RWPE2 (cell line): ENCODE measurements around the gene WDR70.
"Not testable (repeated sequence)": the region's sequence is repeated elsewhere in the genome, so short reads cannot be mapped to it uniquely, and the experiment has no call there.

Source experiments
- ATAC-seq: fragments of 200-7000 bp; cut with Tn5 transposase; 3 replicates; pipeline ENCODE4 v1.9.1; 2021; ENCODE audit warnings: low read depth
- DNase-seq: peaks from one replicate; pipeline ENCODE4 v3.0.0-alpha.2; 2020; ENCODE audit warnings: low spot score
- H3K27ac ChIP-seq: fragments of 450-650 bp; 2 replicates; pipeline ENCODE4 v1.5.1; 2017; ENCODE audit warnings: mild to moderate bottlenecking; ENCODE audit not compliant: poor library complexity, severe bottlenecking
- H3K27me3 ChIP-seq: fragments of 250-450 bp; sonication (Bioruptor Pico); 2 replicates; pipeline ENCODE4 v1.5.1; 2021; ENCODE audit warnings: mild to moderate bottlenecking, moderate library complexity; ENCODE audit not compliant: insufficient read depth, poor library complexity, severe bottlenecking
- H3K36me3 ChIP-seq: fragments of 250-450 bp; sonication (Bioruptor Pico); 2 replicates; pipeline ENCODE4 v1.5.1; 2020; ENCODE audit warnings: low read depth, mild to moderate bottlenecking, moderate library complexity
- H3K4me1 ChIP-seq: fragments of 250-450 bp; sonication (Bioruptor Pico); 2 replicates; pipeline ENCODE4 v1.5.1; 2021; ENCODE audit warnings: mild to moderate bottlenecking, moderate library complexity; ENCODE audit not compliant: insufficient read depth, poor library complexity, severe bottlenecking
- H3K4me3 ChIP-seq: fragments of 250-450 bp; sonication (Bioruptor Pico); 2 replicates; pipeline ENCODE4 v1.5.1; 2021; ENCODE audit warnings: mild to moderate bottlenecking, moderate library complexity; ENCODE audit not compliant: severe bottlenecking
- H3K9me3 ChIP-seq: fragments of 250-450 bp; sonication (Bioruptor Pico); 2 replicates; pipeline ENCODE4 v1.5.1; 2021; ENCODE audit warnings: mild to moderate bottlenecking, moderate library complexity; ENCODE audit not compliant: severe bottlenecking
- TF ChIP-seq, protein P1 (sequence below): fragments of 450-650 bp; IDR thresholded peaks from one replicate; pipeline ENCODE4 v1.5.1; 2017; ENCODE audit warnings: mild to moderate bottlenecking, moderate library complexity; ENCODE audit not compliant: poor library complexity, severe bottlenecking

Gene WDR70

GRCh38 chr5:37683072-37683471 is 304.0 kb downstream of the WDR70 start:
- TF ChIP-seq, protein P1, sequence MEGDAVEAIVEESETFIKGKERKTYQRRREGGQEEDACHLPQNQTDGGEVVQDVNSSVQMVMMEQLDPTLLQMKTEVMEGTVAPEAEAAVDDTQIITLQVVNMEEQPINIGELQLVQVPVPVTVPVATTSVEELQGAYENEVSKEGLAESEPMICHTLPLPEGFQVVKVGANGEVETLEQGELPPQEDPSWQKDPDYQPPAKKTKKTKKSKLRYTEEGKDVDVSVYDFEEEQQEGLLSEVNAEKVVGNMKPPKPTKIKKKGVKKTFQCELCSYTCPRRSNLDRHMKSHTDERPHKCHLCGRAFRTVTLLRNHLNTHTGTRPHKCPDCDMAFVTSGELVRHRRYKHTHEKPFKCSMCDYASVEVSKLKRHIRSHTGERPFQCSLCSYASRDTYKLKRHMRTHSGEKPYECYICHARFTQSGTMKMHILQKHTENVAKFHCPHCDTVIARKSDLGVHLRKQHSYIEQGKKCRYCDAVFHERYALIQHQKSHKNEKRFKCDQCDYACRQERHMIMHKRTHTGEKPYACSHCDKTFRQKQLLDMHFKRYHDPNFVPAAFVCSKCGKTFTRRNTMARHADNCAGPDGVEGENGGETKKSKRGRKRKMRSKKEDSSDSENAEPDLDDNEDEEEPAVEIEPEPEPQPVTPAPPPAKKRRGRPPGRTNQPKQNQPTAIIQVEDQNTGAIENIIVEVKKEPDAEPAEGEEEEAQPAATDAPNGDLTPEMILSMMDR, result no peak
- DNase-seq (no peak), ATAC-seq (no peak)
- H3K9me3 ChIP-seq, result no peaks in the 10 kb centered on the region
- H3K27me3 ChIP-seq, result no peaks in the 10 kb centered on the region
- no peak overlapping the region for H3K4me3 ChIP-seq
- H3K36me3 ChIP-seq, result no peaks in the 10 kb centered on the region
- no peak overlapping the region for H3K27ac ChIP-seq
- no peaks in the 10 kb centered on the region for H3K4me1 ChIP-seq

DNA sequence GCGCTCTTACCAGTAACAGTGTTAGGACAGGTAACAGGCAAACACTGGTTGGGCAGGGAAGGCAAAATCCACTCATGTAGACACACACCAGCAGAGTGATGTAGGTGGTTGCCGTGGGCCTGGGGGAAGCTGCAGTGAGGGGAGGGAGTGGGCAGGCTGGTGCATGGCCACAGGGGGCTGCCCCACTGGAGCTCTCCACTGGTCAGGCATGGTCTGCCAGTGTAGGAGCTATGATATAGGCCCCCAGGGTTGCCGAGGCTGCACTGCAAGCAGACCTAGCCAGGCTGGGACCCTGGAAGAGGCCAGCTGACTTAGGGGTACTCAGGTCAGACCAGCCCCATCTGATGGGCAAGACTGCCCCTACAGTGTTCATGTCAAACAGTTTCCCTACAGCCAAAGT is 306.1 kb downstream of the WDR70 start:
- H3K27ac ChIP-seq, result no peak overlapping the region
- H3K4me1 ChIP-seq, result no peaks in the 10 kb centered on the region
- DNase-seq, result peak; percentile 54
- H3K36me3 ChIP-seq, result no peaks in the 10 kb centered on the region
- H3K9me3 ChIP-seq, result no peaks in the 10 kb centered on the region
- H3K4me3 ChIP-seq, result no peak overlapping the region
- TF ChIP-seq, protein P1, result no peak
- 0 out of 3 replicates have a peak, but pooled peaks have one; percentile 12 for ATAC-seq
- H3K27me3 ChIP-seq, result no peaks in the 10 kb centered on the region

GRCh38 chr5:37685816-37686215 is 306.7 kb downstream of the WDR70 start:
- ATAC-seq (no peak), DNase-seq (no peak)
- H3K27me3 ChIP-seq, result no peaks in the 10 kb centered on the region
- no peaks in the 10 kb centered on the region for H3K9me3 ChIP-seq
- TF ChIP-seq, protein P1, result no peak
- no peaks in the 10 kb centered on the region for H3K36me3 ChIP-seq
- H3K4me3 ChIP-seq, result no peak overlapping the region
- H3K27ac ChIP-seq, result no peak overlapping the region
- H3K4me1 ChIP-seq, result no peaks in the 10 kb centered on the region

GRCh38 chr5:37688925-37689324 is 309.8 kb downstream of the WDR70 start:
- DNase-seq, H3K9me3 ChIP-seq, H3K27me3 ChIP-seq, H3K27ac ChIP-seq, ATAC-seq, H3K4me3 ChIP-seq, H3K36me3 ChIP-seq, H3K4me1 ChIP-seq: not testable (repeated sequence)

GRCh38 chr5:37694333-37694732 is 315.2 kb downstream of the WDR70 start:
- DNase-seq, H3K9me3 ChIP-seq, H3K36me3 ChIP-seq, H3K27ac ChIP-seq, ATAC-seq, H3K27me3 ChIP-seq, H3K4me3 ChIP-seq: not testable (repeated sequence)
- peaks cover 18% of the 10 kb centered on the region for H3K4me1 ChIP-seq

GRCh38 chr5:37694867-37695266 is 315.7 kb downstream of the WDR70 start:
- no peak for DNase-seq
- Histone ChIP-seq H3K27me3 (no peaks in the 10 kb centered on the region), H3K9me3 (no peaks in the 10 kb centered on the region), H3K27ac (no peak overlapping the region), H3K36me3 (peaks cover 5% of the 10 kb centered on the region), H3K4me1 (peaks cover 18% of the 10 kb centered on the region), H3K4me3 (no peak overlapping the region)
- TF ChIP-seq, protein P1, result no peak
- no peak for ATAC-seq
